ENCODE data around the gene PCNX3.

PCNX3 gene

GRCh38 chr11:65606876-65607613 is 8.5 kb upstream of the PCNX3 start:
- TF ChIP-seq, protein P1, sequence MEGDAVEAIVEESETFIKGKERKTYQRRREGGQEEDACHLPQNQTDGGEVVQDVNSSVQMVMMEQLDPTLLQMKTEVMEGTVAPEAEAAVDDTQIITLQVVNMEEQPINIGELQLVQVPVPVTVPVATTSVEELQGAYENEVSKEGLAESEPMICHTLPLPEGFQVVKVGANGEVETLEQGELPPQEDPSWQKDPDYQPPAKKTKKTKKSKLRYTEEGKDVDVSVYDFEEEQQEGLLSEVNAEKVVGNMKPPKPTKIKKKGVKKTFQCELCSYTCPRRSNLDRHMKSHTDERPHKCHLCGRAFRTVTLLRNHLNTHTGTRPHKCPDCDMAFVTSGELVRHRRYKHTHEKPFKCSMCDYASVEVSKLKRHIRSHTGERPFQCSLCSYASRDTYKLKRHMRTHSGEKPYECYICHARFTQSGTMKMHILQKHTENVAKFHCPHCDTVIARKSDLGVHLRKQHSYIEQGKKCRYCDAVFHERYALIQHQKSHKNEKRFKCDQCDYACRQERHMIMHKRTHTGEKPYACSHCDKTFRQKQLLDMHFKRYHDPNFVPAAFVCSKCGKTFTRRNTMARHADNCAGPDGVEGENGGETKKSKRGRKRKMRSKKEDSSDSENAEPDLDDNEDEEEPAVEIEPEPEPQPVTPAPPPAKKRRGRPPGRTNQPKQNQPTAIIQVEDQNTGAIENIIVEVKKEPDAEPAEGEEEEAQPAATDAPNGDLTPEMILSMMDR (conservative IDR thresholded peaks at IDR 0.05; ENCODE audit: low read depth), result no peak
- CTCF ChIA-PET, result interaction anchor here (0.6 to 3.7 kb wide), 4 partner anchors 14 to 798 kb away, joined by 3 to 16 read pairs (median 3); no protein-coding TSS in a partner anchor
- POLR2A ChIA-PET (ENCODE audit: low non-redundant PET), result interaction anchor here (0.6 kb wide), 1 partner anchor 16 kb away, joined by 3 read pairs; no protein-coding TSS in a partner anchor
- peak; percentile 90 for DNase-seq (ENCODE audit: low spot score)
- H3K27ac ChIP-seq, result peak overlapping the region; percentile 93

- DNase-seq (ENCODE audit: low spot score), result no peak
- CTCF ChIA-PET, result interaction anchor here (0.6 to 3.7 kb wide), 2 partner anchors 14 to 799 kb away, joined by 3 to 16 read pairs; no protein-coding TSS in a partner anchor
- POLR2A ChIA-PET (ENCODE audit: low non-redundant PET), result interaction anchor here (0.6 kb wide), 1 partner anchor 638 kb away, joined by 3 read pairs; no protein-coding TSS in a partner anchor
- TF ChIP-seq, protein P1 (conservative IDR thresholded peaks at IDR 0.05; ENCODE audit: low read depth), result no peak
- H3K27ac ChIP-seq, result peak overlapping the region; percentile 93
Observed at GRCh38 chr11:65607614-65608426, 7.8 kb upstream of the PCNX3 start.

DNA sequence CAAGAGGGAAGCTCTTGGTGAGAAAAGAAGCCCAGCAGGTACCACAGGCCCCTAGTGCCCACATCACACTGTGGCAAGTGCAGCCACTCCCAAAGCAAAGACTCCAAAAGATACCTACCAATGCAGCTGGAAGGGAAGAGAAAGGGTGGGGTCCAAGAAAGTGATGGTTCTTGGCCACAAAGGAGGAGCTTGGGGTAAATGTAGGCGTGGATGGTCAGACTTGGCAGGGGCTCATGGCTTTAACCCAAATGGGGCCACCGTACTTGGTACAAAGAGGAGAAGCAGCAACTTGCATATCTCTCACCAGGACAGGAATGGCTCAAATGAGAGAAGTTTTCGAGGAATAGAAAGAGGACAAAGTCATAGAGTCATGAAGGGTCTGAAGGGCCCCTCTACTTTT is 6.3 kb upstream of the PCNX3 start:
- DNase-seq (ENCODE audit: low spot score), result no peak
- ChIA-PET CTCF (interaction anchor here (0.6 to 3.7 kb wide), 3 partner anchors 11 to 38 kb away, joined by 3 to 16 read pairs (median 3); no protein-coding TSS in a partner anchor), POLR2A (ENCODE audit: low non-redundant PET) (no interaction called here)
- peak overlapping the region; percentile 93 for H3K27ac ChIP-seq
- TF ChIP-seq, protein P1 (conservative IDR thresholded peaks at IDR 0.05; ENCODE audit: low read depth), result no peak

- ChIA-PET POLR2A (ENCODE audit: low non-redundant PET) (no interaction called here), CTCF (interaction anchor here (0.5 to 3.7 kb wide), 3 partner anchors 16 to 670 kb away, joined by 3 to 16 read pairs (median 5); no protein-coding TSS in a partner anchor)
- H3K27ac ChIP-seq, result peak overlapping the region; percentile 93
- no peak for DNase-seq (ENCODE audit: low spot score)
- TF ChIP-seq, protein P1 (conservative IDR thresholded peaks at IDR 0.05; ENCODE audit: low read depth), result no peak
Observed at GRCh38 chr11:65609665-65610064, 5.9 kb upstream of the PCNX3 start.

GRCh38 chr11:65610404-65610803 is 5.2 kb upstream of the PCNX3 start:
- TF ChIP-seq, protein P1 (conservative IDR thresholded peaks at IDR 0.05; ENCODE audit: low read depth), result no peak
- ChIA-PET CTCF (interaction anchor here (0.6 to 1.0 kb wide), 4 partner anchors 17 to 39 kb away, joined by 3 to 4 read pairs (median 4); no protein-coding TSS in a partner anchor), POLR2A (ENCODE audit: low non-redundant PET) (no interaction called here)
- peak overlapping the region; percentile 93 for H3K27ac ChIP-seq
- DNase-seq (ENCODE audit: low spot score), result no peak

Measured in RWPE1 (cell line).